Type B pancreatic cell (in vitro differentiated cells): ENCODE data around the gene CENPF. TPM values are rescaled to one million over a fixed set of nuclear protein-coding genes. Genes with fewer than 3 reads are reported as not detected.

Experiments used
- DNase-seq: peaks from one replicate; pipeline ENCODE4 v3.0.0; 2021; ENCODE audit warnings: mixed read lengths; ENCODE audit not compliant: unreplicated experiment; ENCODE audit errors: extremely low spot score
- H3K27ac Mint-ChIP-seq: 2 replicates; pipeline ENCODE4 v1.8.0; 2021; ENCODE audit warnings: mild to moderate bottlenecking, mixed read lengths
- H3K27me3 Mint-ChIP-seq: 2 replicates; pipeline ENCODE4 v1.8.0; 2021; ENCODE audit warnings: mixed read lengths
- H3K36me3 Mint-ChIP-seq: 2 replicates; pipeline ENCODE4 v1.8.0; 2021; ENCODE audit warnings: mixed read lengths
- H3K4me1 Mint-ChIP-seq: one replicate; pipeline ENCODE4 v1.8.0; 2021; ENCODE audit warnings: mixed read lengths; ENCODE audit not compliant: unreplicated experiment
- H3K4me3 Mint-ChIP-seq: 2 replicates; pipeline ENCODE4 v1.8.0; 2021; ENCODE audit warnings: mild to moderate bottlenecking, mixed read lengths
- H3K9me3 Mint-ChIP-seq: 2 replicates; pipeline ENCODE4 v1.8.0; 2021; ENCODE audit warnings: mixed read lengths
- CTCF ChIP-seq: fragments of 200-600 bp; sonication (generic); conservative IDR thresholded peaks from 2 replicates; pipeline ENCODE4 v1.5.0; 2021; ENCODE audit warnings: antibody characterized with exemption, mild to moderate bottlenecking
- total RNA-seq: library from RNA; stranded (reverse); gene quantifications from 2 replicates; pipeline ENCODE4 v1.2.1, GENCODE V29; 2021; ENCODE audit warnings: low replicate concordance

CENPF gene
- total RNA-seq, 1 donor from 2014 or later: 141 TPM

DNA sequence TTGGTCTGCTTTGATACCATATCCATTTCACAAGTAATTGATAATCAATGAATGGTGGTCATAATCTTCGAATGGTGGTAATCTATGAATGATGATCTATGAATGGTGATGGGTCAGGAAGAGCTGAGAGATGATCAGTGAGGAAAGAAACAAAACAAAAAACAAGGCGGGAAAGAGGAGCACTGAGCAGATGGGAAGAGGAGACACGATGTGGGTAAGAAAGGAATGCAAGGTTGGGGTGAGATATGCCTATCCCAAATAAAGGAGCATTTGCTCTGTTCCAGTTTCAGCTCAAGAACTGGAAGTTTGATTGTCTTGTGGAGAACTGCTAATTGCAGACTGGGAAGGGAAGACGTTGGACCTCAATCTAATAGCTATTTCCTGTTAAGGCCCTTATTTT lies 73.8 kb downstream of the CENPF start:
- H3K4me1 Mint-ChIP-seq: no peaks in the 10 kb centered on the region
- peaks cover 13% of the 10 kb centered on the region for H3K36me3 Mint-ChIP-seq
- no peak for DNase-seq
- peaks cover 6% of the 10 kb centered on the region for H3K27me3 Mint-ChIP-seq
- TF ChIP-seq CTCF: no peak
- H3K9me3 Mint-ChIP-seq: peaks cover 3% of the 10 kb centered on the region
- H3K4me3 Mint-ChIP-seq: no peak overlapping the region
- H3K27ac Mint-ChIP-seq: no peak overlapping the region

- no peak for TF ChIP-seq CTCF
- DNase-seq: no peak
- no peak overlapping the region for H3K27ac Mint-ChIP-seq
- peaks cover 6% of the 10 kb centered on the region for H3K27me3 Mint-ChIP-seq
- H3K9me3 Mint-ChIP-seq: peaks cover 3% of the 10 kb centered on the region
- H3K36me3 Mint-ChIP-seq: peaks cover 5% of the 10 kb centered on the region
- H3K4me3 Mint-ChIP-seq: no peak overlapping the region
- no peaks in the 10 kb centered on the region for H3K4me1 Mint-ChIP-seq
These were observed 75.0 kb downstream of the CENPF start for GRCh38 chr1:214677945-214678344.

DNA sequence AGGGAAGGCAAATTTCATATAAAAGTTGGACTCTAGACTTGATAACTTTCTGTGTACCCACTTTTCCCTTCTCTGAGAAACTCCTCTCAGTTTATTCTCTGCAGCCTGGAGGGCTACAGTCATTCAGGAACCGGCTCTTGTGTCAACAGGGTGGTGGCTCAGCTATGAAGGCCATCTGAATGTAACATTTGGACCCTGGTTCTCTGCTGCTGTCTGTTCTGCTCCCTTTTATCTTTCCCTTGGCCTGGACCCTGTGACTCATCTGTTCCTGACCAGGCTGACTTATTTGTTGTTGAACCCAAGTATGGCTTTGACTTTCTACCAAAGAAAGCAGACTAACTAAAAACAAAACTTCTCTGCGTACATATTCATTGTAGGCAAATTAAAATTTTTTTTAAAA lies 75.4 kb downstream of the CENPF start:
- no peak overlapping the region for H3K27ac Mint-ChIP-seq
- H3K27me3 Mint-ChIP-seq: peaks cover 6% of the 10 kb centered on the region
- no peaks in the 10 kb centered on the region for H3K4me1 Mint-ChIP-seq
- H3K9me3 Mint-ChIP-seq: peaks cover 3% of the 10 kb centered on the region
- DNase-seq: no peak
- peaks cover 5% of the 10 kb centered on the region for H3K36me3 Mint-ChIP-seq
- H3K4me3 Mint-ChIP-seq: no peak overlapping the region
- TF ChIP-seq CTCF: no peak

- Mint-ChIP-seq H3K4me3 (no peak overlapping the region), H3K27me3 (peaks cover 9% of the 10 kb centered on the region), H3K9me3 (no peaks in the 10 kb centered on the region), H3K27ac (no peak overlapping the region), H3K4me1 (no peaks in the 10 kb centered on the region), H3K36me3 (no peaks in the 10 kb centered on the region)
- no peak for TF ChIP-seq CTCF
- DNase-seq: no peak
These were observed 80.6 kb downstream of the CENPF start for GRCh38 chr1:214683621-214684020.

- Mint-ChIP-seq H3K4me3 (no peak overlapping the region), H3K9me3 (no peaks in the 10 kb centered on the region), H3K27me3 (peaks cover 5% of the 10 kb centered on the region), H3K4me1 (no peaks in the 10 kb centered on the region), H3K36me3 (no peaks in the 10 kb centered on the region), H3K27ac (no peak overlapping the region)
- DNase-seq: no peak
- no peak for TF ChIP-seq CTCF
These were observed 82.9 kb downstream of the CENPF start for GRCh38 chr1:214685906-214686305.

DNA sequence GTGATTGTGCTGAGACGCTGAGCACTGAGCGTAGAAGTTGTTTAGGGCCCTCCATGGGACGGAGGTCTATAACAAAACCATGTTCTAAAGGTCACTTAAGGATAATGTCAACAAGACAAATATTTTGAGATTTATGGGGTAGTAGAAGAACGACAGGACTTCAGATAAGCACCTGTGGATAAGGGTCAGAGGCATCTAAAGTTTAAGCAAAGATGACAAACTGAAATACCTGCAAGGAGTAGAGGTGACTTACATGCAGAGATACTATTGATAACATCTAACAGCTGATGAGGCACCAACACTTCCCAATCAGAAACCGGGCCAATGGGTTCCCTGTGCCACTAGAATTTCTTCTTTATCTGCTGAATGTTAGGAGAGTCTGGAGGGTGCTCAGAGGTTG lies 83.5 kb downstream of the CENPF start:
- no peaks in the 10 kb centered on the region for H3K36me3 Mint-ChIP-seq
- no peak overlapping the region for H3K27ac Mint-ChIP-seq
- no peak for TF ChIP-seq CTCF
- DNase-seq: no peak
- H3K4me3 Mint-ChIP-seq: no peak overlapping the region
- no peaks in the 10 kb centered on the region for H3K9me3 Mint-ChIP-seq
- no peaks in the 10 kb centered on the region for H3K4me1 Mint-ChIP-seq
- H3K27me3 Mint-ChIP-seq: peaks cover 3% of the 10 kb centered on the region
